ENCODE measurements around the gene CCT5.

DNA sequence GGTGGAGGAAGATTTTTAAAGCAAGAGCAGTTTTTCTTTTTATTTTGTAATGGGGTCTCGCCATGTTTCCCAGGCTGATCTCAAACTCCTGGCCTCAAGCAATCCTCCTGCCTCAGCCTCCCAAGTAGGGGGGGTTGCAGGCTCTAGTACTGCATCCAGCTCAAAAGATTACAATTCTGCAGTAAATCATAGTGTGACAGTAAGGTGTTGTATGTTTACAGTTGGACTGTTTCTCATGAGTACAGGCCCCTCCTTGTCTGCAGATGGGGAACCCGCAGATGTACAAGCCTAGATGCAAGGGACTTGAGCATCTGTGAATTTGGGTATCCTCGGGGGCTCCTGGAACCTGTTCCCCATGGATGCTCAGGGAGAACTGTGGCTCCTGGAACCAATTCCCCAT lies 3.3 kb downstream of the CCT5 start:
- TF ChIP-seq SIN3A (IDR thresholded peaks at IDR 0.05; ENCODE audit: borderline replicate concordance, insufficient read depth, low read length): no peak
- no peak for TF ChIP-seq POLR2AphosphoS5 (IDR thresholded peaks at IDR 0.05; ENCODE audit: low read depth, low read length)
